HG02973 (cell line): ENCODE data around the gene ABCD1.
"Not testable (repeated sequence)": the region's sequence is repeated elsewhere in the genome, so short reads cannot be mapped to it uniquely, and the experiment has no call there.

Experiments
- ATAC-seq: cut with Tn5 transposase; IDR thresholded peaks from one replicate; pipeline ENCODE4 v1.9.1; 2021; ENCODE audit warnings: moderate library complexity; ENCODE audit not compliant: unreplicated experiment

ABCD1 gene

DNA sequence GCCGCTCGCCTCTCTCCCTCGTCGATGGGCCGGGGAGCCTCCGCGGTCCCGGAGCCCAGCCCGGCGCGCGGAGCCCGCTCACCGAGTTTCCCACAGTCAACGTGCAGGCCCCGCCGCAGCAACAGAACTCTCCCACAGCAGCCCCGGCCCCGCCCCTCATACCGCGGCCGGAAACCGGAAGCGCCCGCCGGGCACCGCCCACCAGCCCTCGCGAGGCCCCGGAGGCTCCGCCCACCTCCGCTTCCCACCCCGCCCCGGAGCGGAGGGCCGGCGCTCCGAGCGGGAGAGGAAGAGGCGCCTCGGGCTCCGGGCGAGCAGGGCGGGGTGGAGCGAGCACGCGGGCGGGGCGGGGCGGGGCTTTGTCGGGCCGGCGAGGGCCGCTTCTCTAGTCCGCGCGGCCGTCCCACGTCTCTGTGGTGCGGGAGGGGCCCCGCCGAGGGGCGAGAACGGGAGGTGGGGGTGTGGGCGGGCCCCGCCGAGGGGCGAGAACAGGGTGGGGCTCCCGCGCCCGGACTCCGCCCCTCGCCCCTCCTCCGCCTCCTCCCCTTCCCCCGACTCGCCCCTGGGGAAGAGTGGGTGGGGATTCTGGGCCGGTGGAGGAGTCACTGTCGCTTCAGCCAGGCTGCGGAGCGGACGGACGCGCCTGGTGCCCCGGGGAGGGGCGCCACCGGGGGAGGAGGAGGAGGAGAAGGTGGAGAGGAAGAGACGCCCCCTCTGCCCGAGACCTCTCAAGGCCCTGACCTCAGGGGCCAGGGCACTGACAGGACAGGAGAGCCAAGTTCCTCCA is at the start of gene ABCD1, which contains the start of gene BCAP31:
Gene ABCD1 (plus strand): TSS at position 605 of the 787 bp plus-strand sequence. CDS start 411 bp downstream, outside the sequence.
Gene BCAP31 (minus strand): TSS at position 136 of the 787 bp plus-strand sequence. CDS start 1,143 bp downstream, outside the sequence.
- peak; percentile 46 for ATAC-seq

DNA sequence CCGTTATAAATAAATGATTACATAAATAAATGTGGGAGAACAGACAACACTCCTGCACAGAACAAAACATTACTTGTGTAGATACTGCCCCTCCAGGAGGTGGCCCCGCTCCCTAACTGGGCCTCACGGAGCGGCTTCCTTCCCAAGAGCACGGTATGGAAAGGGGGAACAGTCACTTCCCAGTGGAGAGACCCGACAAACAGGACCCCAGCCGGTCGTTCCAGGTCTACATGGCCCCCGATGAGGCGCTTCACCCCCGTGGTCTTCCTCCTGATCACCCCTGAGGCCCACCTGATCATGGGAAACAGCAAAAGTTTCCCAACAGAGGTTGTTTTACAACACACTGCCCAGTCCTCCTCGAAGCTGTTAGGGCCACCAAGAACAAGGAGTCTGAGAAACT is 43.5 kb upstream of the ABCD1 start:
- ATAC-seq: no peak

DNA sequence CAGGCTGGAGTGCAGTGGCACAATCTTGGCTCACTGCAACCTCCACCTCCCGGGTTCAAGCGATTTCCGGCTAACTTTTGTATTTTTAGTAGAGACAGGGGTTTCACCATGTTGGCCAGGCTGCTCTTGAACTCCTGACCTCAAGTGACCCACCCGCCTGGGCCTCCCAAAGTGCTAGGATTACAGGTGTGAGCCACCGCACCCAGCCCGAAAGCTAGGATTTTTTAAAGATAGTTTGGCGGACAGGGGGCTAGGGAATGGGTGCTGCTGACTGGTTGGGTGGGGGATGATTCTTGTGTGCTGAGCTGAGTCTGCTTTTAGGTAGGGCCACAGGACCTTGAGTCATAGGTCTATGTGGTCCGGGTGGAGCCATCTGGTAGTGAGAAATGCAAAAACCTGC is 41.2 kb upstream of the ABCD1 start:
- ATAC-seq: not testable (repeated sequence)

DNA sequence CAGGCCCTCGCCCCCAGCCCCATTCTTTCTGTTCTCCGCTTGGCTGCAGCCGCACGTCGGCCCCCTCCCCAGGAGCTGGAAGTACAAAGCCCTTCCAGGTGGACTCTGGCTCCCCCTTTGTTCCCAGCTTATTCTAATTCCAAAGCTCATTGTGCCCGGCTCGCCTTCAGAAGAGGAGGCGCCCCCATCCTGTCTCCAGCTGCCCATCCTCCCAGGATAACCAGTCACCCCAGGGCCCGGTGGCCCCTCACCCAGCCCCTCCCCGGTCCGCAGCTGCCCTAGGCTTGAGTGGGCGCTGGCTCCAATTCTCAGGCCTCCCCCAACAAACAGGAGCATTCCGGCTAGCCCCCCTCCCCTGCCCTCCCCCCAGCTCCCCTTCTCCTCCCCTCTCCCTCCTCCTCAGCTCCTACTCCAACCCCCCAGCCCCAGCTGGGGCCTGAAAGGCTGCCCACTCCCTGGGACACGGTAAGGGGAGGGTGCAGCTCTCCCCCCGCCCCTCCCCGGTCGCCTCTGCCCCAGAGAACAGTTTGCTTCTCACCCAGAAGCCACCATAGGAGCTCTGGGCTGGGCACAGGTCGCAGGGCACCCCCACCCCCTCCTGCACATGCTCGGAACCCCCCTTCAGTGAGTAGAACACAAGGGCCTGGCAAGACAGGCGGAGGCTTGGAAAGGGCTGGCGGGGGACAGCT is 40.0 kb upstream of the ABCD1 start:
- ATAC-seq: no peak

DNA sequence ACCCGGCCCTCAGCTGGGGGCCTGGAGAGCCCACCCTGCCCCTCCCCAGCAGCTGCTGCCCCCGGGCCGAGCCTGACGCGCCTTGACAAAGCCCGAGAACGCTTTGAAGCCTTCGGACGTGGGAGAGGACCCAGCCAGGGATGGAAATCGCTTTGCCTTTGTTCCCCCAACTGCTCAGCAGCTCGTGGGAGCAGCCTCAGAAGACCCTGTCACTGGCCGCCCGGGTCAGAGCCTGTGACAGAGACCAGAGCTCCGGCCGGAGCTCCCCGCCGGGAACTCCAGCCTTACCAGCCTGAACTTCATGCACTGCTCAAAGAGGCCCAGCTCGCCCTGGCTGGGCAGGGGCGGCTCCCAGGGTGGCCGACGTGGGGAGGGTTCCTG is 39.5 kb upstream of the ABCD1 start:
- ATAC-seq: no peak

DNA sequence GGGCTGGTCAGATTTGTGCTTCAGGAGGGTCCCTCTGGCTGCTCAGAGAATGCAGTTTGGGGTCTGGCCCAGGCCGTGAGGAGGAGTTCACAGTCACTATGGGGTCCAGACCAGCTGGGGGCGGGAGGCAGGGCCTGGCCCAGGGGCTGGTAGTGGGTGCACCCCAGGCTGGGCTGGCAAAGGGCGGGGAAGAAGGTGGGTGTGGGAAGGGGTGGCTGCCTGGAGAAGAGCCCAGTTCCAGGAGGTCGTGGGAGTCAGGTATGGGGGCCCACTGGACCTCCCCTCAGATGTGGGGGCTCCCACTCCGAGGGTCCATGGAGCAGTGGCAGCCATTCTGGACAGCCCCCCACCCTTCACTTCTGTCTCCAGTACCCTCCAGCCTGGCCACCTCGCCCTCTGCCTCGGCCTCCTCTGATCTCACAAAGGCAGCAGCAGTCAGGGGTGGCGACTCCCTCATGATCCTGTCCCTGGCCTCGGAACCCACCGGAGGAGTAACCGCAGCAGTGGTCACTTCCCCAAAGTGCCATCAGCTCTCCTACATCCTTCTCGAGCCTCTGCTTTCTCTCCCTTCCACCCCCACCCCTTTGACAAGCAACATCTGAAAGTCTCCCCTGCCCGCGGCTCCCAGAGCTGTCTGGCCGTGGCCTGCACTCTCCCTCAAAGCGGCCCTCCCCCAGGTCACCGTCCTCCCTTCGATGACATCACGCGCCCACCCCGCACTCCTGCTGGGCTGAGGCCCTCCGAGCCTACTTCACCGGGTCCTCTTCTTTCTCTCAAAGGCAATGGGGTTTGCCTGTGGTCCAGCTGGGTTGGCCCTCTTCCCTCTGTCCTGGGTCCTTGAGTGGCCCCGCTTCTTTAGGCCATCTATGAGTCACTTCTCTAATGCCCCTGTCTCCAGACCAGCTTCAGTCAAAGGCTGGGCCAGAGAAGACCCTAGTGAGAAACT is 38.6 kb upstream of the ABCD1 start:
- no peak for ATAC-seq

DNA sequence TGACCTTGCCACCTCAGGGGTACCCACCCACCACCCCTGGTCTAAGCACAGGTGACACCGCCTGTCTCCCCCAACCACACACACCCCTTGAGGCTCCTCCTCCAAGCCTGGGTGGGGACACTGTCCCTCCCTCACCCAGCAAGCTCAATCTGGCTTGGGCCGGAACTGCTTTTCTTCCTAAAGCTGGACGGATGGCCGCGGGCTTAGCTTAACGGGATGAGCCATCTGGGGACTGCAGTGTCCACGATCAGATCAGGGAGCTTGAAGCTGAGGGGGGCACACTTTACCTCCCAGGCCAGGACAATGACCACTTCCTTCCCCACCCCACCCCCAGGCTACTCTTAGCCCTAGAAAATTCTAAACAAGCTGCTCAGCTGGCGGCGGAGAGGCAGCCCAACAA is 37.9 kb upstream of the ABCD1 start:
- ATAC-seq: no peak

DNA sequence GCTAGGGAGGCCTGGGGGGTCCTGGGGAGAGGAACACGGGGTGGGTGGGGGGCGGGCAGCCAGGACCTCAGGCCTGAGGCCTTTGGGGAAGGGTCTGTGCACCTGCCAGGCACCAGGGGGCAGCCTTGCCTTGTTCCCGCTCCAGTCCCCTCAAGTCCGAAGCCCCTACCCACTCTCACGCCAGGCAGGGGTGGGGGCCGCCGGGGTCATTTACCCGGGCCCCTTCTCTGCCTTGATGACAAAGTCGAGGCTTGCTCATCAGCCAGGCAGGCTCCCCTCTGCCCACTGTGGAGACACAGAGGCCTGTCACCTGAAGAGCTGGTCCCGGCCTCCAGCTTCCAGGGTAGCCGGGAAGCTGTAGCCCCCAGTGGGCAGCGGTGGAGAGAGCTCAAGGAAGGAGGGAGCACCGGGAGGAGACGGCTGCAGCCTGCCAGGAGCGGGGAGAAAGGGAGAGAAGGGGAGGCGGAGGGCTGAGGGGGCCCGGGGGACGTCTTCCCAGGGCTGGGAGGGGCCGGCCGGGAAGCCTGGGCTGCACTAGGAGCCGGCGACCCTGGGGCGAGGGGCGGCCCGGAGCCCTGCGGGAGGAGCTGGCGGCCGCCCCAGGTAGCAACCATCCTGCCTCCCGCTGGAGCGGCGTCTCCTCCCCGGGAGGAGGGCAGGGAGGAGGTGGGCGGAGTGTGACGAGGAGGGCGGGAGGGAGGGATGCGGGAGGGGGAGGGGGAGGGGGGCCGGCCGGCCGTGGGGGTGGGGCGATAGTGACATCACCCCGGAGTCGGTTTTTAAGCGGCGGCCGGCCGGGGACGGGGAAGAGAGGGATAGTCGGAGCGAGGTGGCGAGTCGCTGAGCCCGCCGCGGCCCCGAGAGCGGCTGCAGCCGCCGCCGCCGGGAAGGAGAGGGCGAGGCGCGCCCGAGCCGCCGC is 37.3 kb upstream of the ABCD1 start, which contains the start of gene SLC6A8:
Gene SLC6A8 (plus strand): TSS at position 806 of the 919 bp plus-strand sequence. CDS start 649 bp downstream, outside the sequence.
- no peak for ATAC-seq

DNA sequence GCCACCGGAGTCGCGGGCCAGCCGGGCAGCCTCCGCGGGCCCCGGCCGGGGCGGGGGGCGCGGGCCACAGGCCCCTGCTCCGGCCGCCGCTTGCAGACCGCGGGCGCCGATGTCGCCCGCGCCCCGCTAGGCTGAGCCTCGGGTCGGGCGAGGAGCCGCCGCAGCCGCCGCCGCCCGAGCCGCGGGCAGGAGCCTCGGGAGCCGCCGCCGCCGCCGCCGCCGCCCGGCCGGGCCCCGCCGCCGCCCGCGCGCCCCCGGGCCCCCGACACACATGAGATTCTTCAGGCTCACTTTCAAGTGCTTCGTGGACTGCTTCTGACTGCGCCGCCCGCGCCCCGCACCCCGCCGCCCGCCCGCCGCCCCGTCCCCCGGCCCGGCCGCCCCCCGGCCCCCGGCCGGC is 36.6 kb upstream of the ABCD1 start:
- no peak for ATAC-seq

DNA sequence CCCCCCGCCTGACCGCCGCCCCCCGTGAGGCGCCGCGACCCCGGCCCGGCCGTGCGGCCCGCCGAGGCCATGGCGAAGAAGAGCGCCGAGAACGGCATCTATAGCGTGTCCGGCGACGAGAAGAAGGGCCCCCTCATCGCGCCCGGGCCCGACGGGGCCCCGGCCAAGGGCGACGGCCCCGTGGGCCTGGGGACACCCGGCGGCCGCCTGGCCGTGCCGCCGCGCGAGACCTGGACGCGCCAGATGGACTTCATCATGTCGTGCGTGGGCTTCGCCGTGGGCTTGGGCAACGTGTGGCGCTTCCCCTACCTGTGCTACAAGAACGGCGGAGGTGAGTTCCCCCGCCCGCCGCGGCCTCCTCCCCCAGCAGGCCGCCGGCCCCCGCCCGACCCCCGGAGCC is 36.1 kb upstream of the ABCD1 start:
- ATAC-seq: no peak

DNA sequence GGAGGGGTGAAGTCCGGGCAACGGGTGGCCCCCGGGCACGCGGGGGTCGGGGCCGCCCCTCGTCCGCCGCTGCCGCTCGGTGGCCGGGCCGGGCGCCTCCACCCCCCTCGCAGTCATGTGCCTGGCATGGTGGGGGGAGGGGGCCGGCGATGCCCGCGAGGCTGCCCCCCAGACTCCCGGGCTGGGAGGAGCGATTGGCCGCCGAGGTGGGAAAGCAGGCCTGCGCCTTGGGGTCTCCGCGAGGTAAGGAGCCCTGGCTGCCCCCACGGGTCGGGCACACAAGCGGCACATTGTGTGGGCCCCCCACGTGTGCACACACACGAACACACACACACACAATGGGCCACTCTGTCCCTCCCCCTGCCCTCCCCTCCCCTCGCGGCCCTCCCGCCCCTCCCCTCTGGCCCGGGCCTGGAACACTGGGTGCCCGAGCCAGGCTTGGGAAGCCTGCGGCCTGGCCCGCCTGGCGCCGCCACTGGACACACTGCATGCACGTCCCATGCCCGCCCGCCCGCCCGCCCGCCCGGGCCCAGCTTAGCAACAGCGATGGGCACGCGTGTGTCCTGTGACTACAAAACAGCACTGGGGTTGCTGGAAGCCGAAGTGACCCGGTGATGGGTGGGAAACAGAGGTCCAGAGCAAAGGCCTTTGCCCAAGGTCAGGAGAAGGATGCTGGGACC is 35.6 kb upstream of the ABCD1 start:
- ATAC-seq: no peak

DNA sequence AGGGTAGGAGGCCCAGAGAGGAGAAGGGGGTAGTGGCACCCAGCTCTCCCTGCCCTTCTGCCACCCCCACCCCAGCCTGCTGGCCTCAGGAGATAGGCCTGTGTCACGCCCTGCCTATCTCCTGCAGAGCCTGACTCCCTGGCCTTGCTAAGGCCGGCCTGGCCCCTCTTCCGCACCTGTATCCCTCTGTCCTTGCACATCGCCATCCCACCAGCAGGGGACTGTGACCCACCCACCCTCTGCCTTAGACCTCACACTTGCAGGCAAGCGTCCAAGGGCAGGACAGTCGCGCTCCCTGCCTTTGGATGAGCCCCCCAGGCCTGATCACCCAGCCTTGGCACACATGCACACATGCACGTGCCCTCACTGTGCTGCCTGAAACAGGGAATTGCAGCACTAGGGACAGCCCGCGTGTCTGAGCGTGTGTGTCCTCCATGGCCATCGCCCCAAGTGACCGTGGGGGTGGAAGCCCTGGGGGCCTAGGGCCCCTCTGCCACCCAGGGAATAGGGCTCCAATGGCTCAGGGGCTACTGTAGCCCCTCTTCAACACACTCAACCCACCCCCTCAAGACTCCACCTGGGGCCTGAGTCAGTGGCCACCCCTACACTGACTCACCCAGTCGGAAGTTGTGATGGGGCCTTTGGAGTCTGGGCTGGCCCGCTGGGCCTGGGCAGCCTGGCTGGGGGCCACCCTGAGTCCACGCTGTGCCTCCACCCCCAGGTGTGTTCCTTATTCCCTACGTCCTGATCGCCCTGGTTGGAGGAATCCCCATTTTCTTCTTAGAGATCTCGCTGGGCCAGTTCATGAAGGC is 34.8 kb upstream of the ABCD1 start:
- ATAC-seq: no peak

DNA sequence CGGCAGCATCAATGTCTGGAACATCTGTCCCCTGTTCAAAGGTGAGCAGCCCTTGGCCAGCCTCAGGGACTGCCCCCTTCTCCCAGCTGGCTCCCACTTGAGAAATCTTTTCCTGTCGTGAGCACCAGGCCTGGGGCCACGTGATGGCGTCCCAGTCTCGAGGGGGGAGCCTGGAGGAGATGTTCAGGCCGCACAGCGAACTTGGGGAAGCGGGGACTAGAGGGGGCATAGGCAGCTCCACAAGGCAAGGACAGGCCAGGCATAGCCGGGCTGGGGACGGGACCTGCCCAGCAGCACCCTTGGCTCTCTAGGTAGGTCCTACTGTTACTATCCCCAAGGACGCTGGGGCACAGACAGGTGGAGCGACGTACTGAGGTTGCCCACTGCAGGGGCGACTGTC is 34.2 kb upstream of the ABCD1 start:
- ATAC-seq: no peak

DNA sequence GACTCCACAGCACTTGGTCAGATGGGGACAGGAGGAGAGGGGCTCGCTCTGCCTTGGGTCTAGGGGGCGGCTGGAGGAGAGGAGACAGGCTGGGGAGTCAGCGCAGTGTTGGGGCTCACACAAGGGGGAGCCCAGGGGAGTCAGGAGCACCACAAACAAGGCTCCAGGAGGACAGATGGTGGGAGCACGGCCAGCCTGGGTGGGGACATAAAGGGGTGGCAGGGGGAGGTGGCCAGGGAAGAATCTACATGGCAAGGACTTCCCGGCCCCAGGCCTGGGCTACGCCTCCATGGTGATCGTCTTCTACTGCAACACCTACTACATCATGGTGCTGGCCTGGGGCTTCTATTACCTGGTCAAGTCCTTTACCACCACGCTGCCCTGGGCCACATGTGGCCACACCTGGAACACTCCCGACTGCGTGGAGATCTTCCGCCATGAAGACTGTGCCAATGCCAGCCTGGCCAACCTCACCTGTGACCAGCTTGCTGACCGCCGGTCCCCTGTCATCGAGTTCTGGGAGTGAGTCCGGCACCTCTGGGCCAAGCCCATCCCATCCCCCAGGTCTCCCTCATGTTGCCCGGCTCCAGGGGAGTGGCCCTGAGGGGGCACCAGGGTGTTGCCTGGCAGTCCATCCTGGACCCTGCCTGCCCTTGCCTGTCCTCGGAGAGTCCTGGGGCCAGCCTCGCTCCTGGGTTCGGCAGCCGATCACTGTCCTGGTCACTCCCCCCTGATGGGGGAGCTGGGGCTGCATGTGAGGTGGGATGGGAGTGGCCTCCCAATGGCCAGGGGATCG is 33.4 kb upstream of the ABCD1 start:
- ATAC-seq: not testable (repeated sequence)

DNA sequence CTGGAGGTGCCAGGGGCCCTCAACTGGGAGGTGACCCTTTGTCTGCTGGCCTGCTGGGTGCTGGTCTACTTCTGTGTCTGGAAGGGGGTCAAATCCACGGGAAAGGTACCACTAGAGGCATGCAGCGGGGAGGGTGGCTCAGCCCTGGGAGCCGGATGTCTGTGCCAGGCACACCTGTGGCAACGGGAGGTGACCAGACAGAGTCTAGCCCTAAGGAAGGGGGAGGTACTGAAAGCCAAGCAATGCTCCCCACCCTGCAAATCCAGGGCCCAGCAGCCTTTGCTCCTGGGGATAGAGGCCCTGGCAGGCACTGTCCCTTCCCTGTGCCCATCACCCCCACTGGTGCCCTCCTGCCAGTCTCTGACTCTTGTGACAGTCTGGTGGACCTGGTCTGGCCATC is 32.7 kb upstream of the ABCD1 start:
- no peak for ATAC-seq

DNA sequence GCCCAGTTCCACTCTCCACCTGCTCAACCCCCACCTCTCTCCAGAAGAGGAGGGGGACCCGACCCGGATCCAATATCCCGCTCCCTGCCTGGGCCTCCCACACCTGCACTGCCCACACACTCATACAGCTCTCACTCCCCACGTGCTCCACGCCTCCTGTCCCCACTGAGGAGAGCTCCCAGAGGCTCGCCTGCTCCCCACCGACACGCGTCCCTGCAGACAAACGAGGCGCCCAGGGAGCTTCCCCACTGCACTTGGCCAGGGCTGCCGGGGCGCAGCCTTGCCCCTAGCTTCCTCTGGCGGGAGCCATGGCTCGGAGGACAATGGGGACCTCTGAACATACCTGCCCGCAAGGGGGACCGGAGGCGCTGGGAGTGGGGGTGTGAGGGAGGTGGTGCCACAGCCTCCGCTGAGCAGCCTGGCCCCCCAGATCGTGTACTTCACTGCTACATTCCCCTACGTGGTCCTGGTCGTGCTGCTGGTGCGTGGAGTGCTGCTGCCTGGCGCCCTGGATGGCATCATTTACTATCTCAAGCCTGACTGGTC is 32.0 kb upstream of the ABCD1 start:
- no peak for ATAC-seq
